DOHH2 (cell line): ENCODE data around the gene WDR91.

Experiments
- H3F3A ChIP-seq: fragments of 200-600 bp; sonication (generic), shearing (Covaris generic); 2 replicates; pipeline ENCODE4 v1.6.0; 2016; ENCODE audit warnings: antibody characterized with exemption, mild to moderate bottlenecking; ENCODE audit not compliant: control insufficient read depth, insufficient read depth
- H3K27ac ChIP-seq: fragments of 200-600 bp; sonication (generic); 2 replicates; pipeline ENCODE4 v1.5.1; 2014; ENCODE audit warnings: low read depth, mild to moderate bottlenecking, low read length, moderate library complexity
- H3K27me3 ChIP-seq: fragments of 200-600 bp; sonication (generic); 2 replicates; pipeline ENCODE4 v1.6.1; 2014; ENCODE audit warnings: mild to moderate bottlenecking, low read length, mixed read lengths; ENCODE audit not compliant: control insufficient read depth
- H3K36me3 ChIP-seq: fragments of 200-600 bp; sonication (generic); 2 replicates; pipeline ENCODE4 v1.6.1; 2014; ENCODE audit warnings: mild to moderate bottlenecking, low read length, moderate library complexity, mixed read lengths; ENCODE audit not compliant: control insufficient read depth
- H3K4me1 ChIP-seq: fragments of 200-600 bp; sonication (generic); 2 replicates; pipeline ENCODE4 v1.6.1; 2014; ENCODE audit warnings: mild to moderate bottlenecking, low read length, mixed read lengths; ENCODE audit not compliant: control insufficient read depth
- H3K4me2 ChIP-seq: fragments of 200-600 bp; sonication (generic); 2 replicates; pipeline ENCODE4 v1.6.0; 2014; ENCODE audit warnings: mild to moderate bottlenecking, low read length, moderate library complexity
- H3K4me3 ChIP-seq: fragments of 200-600 bp; sonication (generic); 2 replicates; pipeline ENCODE4 v1.5.1; 2014; ENCODE audit warnings: mild to moderate bottlenecking, low read length, mixed read lengths
- H3K79me2 ChIP-seq: fragments of 200-600 bp; sonication (generic); 2 replicates; pipeline ENCODE4 v1.6.1; 2014; ENCODE audit warnings: mild to moderate bottlenecking, low read length, mixed read lengths; ENCODE audit not compliant: control insufficient read depth
- H3K9me2 ChIP-seq: fragments of 200-600 bp; sonication (generic); replicated peaks from 2 replicates; pipeline ENCODE4 v1.6.1; 2014; ENCODE audit warnings: mild to moderate bottlenecking, low read length, mixed read lengths; ENCODE audit not compliant: control insufficient read depth
- H3K9me3 ChIP-seq: fragments of 200-600 bp; sonication (generic); 2 replicates; pipeline ENCODE4 v1.6.1; 2014; ENCODE audit warnings: antibody characterized with exemption, low read length, mixed read lengths; ENCODE audit not compliant: control insufficient read depth, insufficient read depth
- H4K20me1 ChIP-seq: fragments of 200-600 bp; sonication (generic); 2 replicates; pipeline ENCODE4 v1.6.0; 2014; ENCODE audit warnings: low read depth, mild to moderate bottlenecking, antibody characterized with exemption, low read length, moderate library complexity; ENCODE audit not compliant: control insufficient read depth, insufficient read depth
- EZH2phosphoT487 ChIP-seq: fragments of 200-600 bp; sonication (generic); IDR thresholded peaks from 2 replicates; pipeline ENCODE4 v1.6.1; 2017; ENCODE audit warnings: borderline replicate concordance, mild to moderate bottlenecking, antibody characterized with exemption, low read length, moderate library complexity, mixed read lengths
- TF ChIP-seq, protein P1 (sequence below): fragments of 200-600 bp; sonication (generic); IDR thresholded peaks from one replicate; pipeline ENCODE4 v1.5.1; 2014; ENCODE audit warnings: antibody characterized with exemption, mild to moderate bottlenecking, low read depth, low read length; ENCODE audit not compliant: poor library complexity, severe bottlenecking

WDR91 gene

DNA sequence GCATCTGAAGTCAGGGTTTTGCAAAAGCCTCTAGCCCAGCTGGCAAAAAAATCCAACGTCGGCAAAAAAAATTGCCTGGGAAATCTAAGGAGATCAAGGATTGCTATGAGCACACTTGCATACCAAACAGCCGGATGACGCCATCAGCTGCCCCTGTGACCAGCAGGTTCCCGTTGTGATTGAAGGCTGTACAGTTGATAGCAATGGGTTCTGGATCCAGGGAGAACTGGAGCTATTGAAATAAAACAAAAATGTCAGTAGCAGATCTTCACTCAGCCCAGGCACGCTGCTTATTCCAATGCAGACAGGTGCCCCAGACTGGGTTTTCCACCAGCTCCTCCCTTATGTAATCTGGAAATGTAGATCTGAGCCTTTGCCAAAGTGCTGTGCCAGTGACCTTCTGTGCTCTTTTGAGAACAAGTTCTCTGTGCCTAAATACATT, 22.1 kb downstream of the WDR91 start:
- H3K79me2 ChIP-seq: no peaks in the 10 kb centered on the region
- H3K4me3 ChIP-seq: no peak overlapping the region
- TF ChIP-seq, protein P1, sequence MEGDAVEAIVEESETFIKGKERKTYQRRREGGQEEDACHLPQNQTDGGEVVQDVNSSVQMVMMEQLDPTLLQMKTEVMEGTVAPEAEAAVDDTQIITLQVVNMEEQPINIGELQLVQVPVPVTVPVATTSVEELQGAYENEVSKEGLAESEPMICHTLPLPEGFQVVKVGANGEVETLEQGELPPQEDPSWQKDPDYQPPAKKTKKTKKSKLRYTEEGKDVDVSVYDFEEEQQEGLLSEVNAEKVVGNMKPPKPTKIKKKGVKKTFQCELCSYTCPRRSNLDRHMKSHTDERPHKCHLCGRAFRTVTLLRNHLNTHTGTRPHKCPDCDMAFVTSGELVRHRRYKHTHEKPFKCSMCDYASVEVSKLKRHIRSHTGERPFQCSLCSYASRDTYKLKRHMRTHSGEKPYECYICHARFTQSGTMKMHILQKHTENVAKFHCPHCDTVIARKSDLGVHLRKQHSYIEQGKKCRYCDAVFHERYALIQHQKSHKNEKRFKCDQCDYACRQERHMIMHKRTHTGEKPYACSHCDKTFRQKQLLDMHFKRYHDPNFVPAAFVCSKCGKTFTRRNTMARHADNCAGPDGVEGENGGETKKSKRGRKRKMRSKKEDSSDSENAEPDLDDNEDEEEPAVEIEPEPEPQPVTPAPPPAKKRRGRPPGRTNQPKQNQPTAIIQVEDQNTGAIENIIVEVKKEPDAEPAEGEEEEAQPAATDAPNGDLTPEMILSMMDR: no peak
- TF ChIP-seq EZH2phosphoT487: no peak
- no peaks in the 10 kb centered on the region for H3K9me3 ChIP-seq
- no peaks in the 10 kb centered on the region for H3K9me2 ChIP-seq
- H3K27ac ChIP-seq: no peak overlapping the region
- H3K4me2 ChIP-seq: no peak overlapping the region
- H3K36me3 ChIP-seq: peaks cover 44% of the 10 kb centered on the region
- H3K27me3 ChIP-seq: no peaks in the 10 kb centered on the region
- H3K4me1 ChIP-seq: no peaks in the 10 kb centered on the region
- H4K20me1 ChIP-seq: no peaks in the 10 kb centered on the region
- H3F3A ChIP-seq: no peaks in the 10 kb centered on the region

DNA sequence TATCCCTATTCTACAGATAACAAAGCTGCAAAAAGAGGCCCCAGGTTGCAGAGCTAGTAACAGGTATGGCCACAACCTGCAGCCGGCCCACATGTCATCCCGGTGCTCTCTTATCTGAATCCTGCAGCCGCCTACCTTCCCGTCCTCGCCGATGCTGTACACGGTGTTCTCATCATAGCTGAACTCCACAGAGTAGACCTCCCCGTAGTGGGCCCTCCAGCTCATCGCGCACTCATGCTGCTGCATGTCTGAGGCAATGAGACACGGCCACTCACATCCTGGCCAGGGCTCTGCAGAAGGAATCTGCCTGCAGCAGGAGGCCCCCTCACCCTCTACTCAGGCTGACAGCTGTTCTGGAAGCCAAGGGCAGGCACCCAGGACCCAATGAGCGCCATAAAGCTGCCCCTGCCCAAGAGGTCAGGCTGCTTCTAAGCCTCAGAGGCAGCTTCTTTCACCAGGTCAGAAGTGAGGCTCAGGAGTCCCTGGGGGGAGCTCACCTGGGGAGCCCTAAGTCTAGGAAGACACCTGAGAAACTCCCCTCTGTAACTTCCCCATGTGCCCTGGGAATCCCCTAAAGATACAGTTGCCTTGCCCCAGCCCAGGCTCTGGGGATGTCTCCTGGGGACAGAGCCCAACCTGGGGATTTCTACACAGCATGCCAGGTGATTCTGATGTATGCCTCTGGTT, 22.9 kb downstream of the WDR91 start:
- Histone ChIP-seq H4K20me1 (no peaks in the 10 kb centered on the region), H3K4me3 (no peak overlapping the region), H3K4me2 (no peak overlapping the region), H3K27me3 (no peaks in the 10 kb centered on the region), H3F3A (no peaks in the 10 kb centered on the region), H3K36me3 (peaks cover 52% of the 10 kb centered on the region), H3K4me1 (no peaks in the 10 kb centered on the region), H3K27ac (no peak overlapping the region), H3K9me3 (no peaks in the 10 kb centered on the region; the same call in 1 of the 2 replicates), H3K9me2 (no peaks in the 10 kb centered on the region), H3K79me2 (no peaks in the 10 kb centered on the region)
- TF ChIP-seq, protein P1: no peak
- TF ChIP-seq EZH2phosphoT487: no peak

DNA sequence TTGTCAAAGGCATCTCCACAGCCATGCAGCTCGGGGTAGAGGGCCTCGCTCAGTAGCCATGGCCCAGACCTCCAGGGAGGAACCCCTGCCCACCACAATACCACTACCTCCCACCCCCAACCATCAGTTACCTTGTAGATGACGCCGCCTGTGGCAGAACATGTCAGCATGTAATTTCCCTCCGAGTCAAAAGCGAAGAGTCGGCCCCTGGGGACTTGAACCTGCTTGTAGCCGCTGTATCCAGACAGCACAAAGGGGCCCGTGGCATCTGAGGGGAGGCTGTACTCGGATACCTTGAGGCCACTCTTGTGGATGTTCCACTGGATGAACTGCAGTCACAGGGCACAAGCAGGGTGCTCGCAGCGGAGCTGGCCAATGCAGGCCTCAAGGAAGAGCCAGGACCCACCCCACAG, 24.5 kb downstream of the WDR91 start:
- no peak overlapping the region for H3K27ac ChIP-seq
- H3K4me2 ChIP-seq: no peak overlapping the region
- no peaks in the 10 kb centered on the region for H4K20me1 ChIP-seq
- H3K27me3 ChIP-seq: no peaks in the 10 kb centered on the region
- H3K9me2 ChIP-seq: no peaks in the 10 kb centered on the region
- peaks cover 58% of the 10 kb centered on the region for H3K36me3 ChIP-seq
- H3K4me3 ChIP-seq: no peak overlapping the region
- no peak for TF ChIP-seq EZH2phosphoT487
- TF ChIP-seq, protein P1: no peak
- H3K9me3 ChIP-seq: peaks cover 9% of the 10 kb centered on the region; the same call in 1 of the 2 replicates
- H3K79me2 ChIP-seq: no peaks in the 10 kb centered on the region
- H3K4me1 ChIP-seq: no peaks in the 10 kb centered on the region
- H3F3A ChIP-seq: no peaks in the 10 kb centered on the region
